Spleen (tissue), 7 donors: ENCODE results near the gene MAP4K1.
"Not testable (repeated sequence)": the region's sequence is repeated elsewhere in the genome, so short reads cannot be mapped to it uniquely, and the experiment has no call there.

ENCODE experiments used
- POLR2A ChIP-seq, 3 donors: fragments of 450-650 bp; IDR thresholded peaks; one replicate each; pipeline ENCODE4 v1.5.1; 2017; ENCODE audit warnings: antibody characterized with exemption in 3 of 3, mild to moderate bottlenecking in 1 of 3
- POLR2AphosphoS5 ChIP-seq, 3 donors: sonication (generic); formaldehyde crosslinking; IDR thresholded peaks; one replicate each; pipeline ENCODE4 v1.5.1; 2017; ENCODE audit warnings: antibody characterized with exemption in 3 of 3
- TF ChIP-seq, protein P1 (sequence below), 11 experiments: fragments of 200-600 bp in 7 of 11; fragments of 450-650 bp in 4 of 11; sonication (generic) in 4 of 11; IDR thresholded peaks in 8 of 11; conservative IDR thresholded peaks in 3 of 11; 1 replicate in 7 of 11; 2 replicates in 4 of 11; pipeline versions ENCODE4 v1.4.0 to v1.8.0; 2016 to 2021; ENCODE audit warnings: antibody characterized with exemption in 11 of 11, inconsistent platforms in 4 of 11, mild to moderate bottlenecking in 1 of 11
- donor health status: DM: no; HTN: no; CAD: no; lungs with moderate emphysema.
- donor health status: DM: no; HTN: no; CAD: no.
- donor health status: DM: no; HTN: no; CAD: no.

DNA sequence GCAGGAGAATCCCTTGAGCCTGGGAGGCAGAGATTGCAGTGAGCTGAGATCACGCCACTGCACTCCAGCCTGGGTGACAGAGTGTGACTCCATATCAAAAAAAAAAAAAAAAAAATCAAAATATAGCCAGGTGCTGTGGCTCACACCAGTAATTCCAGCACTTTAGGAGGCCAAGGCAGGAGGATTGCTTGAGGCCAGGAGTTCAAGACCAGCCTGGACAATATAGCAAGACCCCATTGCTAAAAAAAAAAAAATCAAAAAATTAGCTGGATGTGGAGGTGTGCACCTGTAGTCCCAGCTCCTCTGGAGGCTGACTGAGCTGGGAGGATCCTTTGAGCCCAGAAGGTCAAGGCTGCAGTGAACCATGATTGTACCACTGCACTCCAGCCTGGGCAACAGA lies 64.5 kb downstream of the MAP4K1 start:
- TF ChIP-seq, protein P1, sequence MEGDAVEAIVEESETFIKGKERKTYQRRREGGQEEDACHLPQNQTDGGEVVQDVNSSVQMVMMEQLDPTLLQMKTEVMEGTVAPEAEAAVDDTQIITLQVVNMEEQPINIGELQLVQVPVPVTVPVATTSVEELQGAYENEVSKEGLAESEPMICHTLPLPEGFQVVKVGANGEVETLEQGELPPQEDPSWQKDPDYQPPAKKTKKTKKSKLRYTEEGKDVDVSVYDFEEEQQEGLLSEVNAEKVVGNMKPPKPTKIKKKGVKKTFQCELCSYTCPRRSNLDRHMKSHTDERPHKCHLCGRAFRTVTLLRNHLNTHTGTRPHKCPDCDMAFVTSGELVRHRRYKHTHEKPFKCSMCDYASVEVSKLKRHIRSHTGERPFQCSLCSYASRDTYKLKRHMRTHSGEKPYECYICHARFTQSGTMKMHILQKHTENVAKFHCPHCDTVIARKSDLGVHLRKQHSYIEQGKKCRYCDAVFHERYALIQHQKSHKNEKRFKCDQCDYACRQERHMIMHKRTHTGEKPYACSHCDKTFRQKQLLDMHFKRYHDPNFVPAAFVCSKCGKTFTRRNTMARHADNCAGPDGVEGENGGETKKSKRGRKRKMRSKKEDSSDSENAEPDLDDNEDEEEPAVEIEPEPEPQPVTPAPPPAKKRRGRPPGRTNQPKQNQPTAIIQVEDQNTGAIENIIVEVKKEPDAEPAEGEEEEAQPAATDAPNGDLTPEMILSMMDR (IDR thresholded peaks at IDR 0.05 in 8 of 11, conservative IDR thresholded peaks at IDR 0.05 in 3 of 11), result not testable (repeated sequence)
- TF ChIP-seq POLR2AphosphoS5, POLR2A (IDR thresholded peaks at IDR 0.05): not testable (repeated sequence)
